Measurements from ENCODE around the gene CCDC33.

- TF ChIP-seq CTCF (IDR thresholded peaks at IDR 0.05; ENCODE audit: insufficient read depth, low read length) (no peak), POLR2AphosphoS5 (IDR thresholded peaks at IDR 0.05; ENCODE audit: low read depth) (no peak)
Observed at GRCh38 chr15:74315626-74316025, 79.5 kb downstream of the CCDC33 start.

All from HL-60 (cell line).